Forelimb muscle (tissue), 1 donor: ENCODE results near the gene SGTA. TPM values are rescaled to one million over a fixed set of nuclear protein-coding genes. Genes with fewer than 3 reads are reported as not detected.

Source experiments
- DNase-seq: peaks from one replicate; pipeline ENCODE4 v3.0.0-alpha.2; 2013; ENCODE audit warnings: low read depth
- polyA plus RNA-seq: library from polyadenylated mRNA; unstranded; fragments of 120-200 nt; gene quantifications from one replicate; pipeline ENCODE4 v1.2.1, GENCODE V29; 2013; ENCODE audit not compliant: insufficient read length

SGTA gene
- polyA plus RNA-seq, 1 donor: 91.3 TPM

- no peak for DNase-seq
These were observed 11.0 kb downstream of the SGTA start for GRCh38 chr19:2771786-2772674.

DNA sequence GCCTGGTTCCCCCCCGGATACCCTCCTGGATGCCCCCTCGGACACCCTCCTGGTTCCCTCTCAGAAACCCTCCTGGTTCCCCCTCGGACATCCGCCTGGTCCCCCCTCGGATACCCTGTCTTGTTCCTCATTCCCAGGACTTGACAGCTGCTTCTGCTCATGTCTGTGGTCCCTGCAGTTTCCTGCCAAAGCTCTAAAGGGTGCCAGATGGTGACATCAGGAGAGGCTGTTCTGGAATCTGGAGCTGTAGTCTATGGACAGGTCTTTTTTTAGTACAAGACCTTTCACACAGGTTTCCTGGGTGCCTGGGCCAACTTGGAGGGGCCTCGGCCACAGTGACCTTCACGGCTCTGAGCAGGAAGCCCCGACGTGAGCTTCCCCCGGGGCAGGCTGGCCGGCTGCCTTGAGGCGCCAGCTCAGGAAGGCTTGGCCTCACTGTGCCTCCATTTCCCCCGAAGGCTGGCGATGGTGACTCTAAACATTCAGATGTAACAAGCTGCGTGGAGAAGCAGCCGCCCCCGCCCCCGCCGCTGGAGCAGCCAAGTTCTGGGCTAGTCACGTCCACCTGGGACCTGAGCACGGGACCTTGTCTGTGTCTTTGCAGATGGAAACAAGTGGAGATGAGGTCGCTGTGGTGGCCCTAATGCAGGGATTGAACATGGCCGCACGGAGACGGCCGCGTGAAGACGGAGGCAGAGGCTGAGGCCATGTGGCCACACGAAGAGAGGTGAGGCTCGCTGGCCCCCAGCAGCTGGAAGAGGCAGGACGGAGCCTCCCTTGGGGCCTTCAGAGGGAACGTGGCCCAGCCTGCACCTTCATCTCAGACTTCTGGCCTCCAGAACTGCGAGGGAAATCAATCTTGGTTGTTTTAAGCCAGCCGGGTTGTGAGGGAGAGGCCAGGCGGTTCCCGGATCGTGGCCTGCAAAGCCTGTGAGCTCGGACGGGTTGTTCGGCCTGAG lies 12.7 kb downstream of the SGTA start:
- peak; percentile 67 for DNase-seq

DNA sequence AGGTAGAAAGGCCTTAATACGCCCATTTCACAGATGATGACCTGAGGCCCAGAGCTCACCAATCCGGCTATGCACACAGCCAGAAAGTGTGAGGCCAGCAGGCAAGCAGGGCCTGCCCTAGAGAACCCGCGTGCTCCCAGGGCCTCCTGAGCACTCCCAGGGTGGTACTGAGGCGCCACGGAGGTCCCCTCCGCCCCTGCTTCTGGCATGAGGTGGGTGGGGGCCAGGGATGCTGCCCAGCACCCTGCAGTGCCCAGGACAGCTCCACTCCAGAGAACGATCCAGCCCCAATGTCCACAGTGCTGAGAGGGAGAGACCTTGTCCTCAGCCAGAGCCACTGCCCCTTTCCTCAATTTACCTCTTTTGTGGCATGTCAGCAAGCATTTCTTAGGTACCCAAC lies 13.9 kb downstream of the SGTA start:
- DNase-seq: no peak

DNA sequence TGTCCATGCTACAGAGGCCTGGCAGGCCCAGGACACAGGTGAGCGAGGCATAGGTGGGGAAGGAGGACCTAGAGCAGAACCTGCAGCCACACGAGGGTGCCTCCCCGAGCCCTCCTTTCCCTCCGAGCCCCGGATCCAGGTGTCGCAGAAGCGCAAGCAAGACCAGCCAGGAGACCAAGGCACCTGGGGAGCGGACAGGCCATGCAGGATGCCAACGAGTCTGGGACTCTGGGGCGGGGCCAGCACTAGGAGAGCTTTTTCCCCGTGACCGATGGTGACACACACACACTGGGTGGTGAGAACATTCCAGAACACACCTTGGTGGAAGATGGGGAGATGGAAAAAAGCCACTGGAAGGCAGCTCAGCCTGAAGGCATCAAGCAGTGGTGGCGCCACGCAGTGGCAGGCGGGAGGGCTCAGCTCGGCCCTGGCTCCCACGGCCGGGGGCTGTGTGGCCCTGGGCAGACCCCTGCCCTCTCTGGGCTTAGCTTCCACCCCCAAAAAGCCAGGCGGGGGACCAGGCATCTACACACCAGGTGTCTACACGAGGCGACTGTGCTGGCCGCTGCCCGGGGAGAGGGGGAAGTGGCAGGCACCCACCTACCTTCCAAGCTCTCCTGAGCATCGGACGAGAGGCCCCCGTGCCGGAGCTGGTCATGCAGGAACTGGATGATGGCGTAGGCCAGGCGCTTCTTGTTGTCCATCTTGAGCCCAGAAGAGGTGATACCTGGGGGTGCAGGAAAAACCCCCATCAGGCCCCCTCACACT lies 14.5 kb downstream of the SGTA start:
- DNase-seq: no peak

DNA sequence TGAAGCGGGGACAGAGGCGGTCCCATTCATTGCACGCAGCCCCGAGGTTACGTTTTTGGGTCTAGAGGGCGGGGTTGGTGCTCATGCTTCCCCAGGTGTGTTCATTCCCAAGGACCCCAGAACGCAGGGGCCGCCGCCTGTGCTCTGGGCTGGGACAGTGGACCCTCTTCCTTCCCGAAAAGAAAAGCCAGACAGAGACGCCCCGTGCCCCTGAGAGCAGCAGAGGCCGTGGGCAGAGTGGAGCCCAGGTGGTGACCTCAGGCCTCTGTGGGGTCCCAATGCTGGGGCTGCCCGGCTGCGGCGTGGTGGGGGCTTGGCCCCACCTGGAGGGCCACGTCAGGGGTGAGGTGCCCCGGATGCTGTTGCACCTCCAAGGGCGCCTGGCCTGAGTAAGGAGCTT lies 15.4 kb downstream of the SGTA start:
- no peak for DNase-seq

- no peak for DNase-seq
These were observed 16.3 kb downstream of the SGTA start for GRCh38 chr19:2766594-2767372.

GRCh38 chr19:2765376-2765775 lies 17.7 kb downstream of the SGTA start:
- DNase-seq: no peak

DNA sequence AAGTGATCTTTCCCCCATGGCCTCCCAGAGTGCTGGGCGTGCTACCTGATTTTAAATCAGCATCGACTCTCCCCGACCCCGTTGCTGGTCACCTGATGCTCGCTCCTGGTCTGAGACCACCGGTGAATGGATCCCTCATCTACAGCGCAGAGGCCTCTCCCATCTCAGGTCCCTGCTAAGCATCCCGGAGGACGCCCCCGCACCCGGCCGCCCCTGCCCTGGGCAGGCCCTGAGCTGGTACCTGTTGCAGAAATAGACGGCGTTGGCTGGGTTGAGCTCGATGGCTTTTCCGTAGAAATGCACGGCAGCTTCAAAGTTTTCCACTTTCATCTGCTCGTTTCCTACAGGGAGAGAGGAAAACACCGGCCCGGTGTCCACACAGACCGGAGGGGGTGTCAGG lies 18.1 kb downstream of the SGTA start:
- DNase-seq: no peak

DNA sequence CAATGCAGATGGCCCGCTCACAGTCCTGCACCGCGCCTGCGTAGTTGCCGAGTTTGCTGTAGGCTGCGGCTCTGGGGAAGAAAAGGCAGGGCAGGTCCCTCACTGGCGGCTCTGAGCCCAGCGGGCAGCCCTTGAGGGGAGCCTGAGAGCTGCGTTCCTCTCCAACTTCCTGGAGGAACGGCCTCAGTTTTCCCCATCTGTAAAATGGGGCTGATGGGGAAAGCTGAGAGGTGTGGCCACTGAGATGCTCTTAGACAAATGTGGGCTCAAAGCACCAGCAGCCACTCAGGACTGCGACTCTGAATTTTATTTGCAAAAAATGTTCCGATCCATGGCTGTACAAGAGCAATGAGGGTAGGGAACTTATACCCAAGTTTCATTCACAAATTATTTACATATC lies 19.4 kb downstream of the SGTA start:
- DNase-seq: no peak

DNA sequence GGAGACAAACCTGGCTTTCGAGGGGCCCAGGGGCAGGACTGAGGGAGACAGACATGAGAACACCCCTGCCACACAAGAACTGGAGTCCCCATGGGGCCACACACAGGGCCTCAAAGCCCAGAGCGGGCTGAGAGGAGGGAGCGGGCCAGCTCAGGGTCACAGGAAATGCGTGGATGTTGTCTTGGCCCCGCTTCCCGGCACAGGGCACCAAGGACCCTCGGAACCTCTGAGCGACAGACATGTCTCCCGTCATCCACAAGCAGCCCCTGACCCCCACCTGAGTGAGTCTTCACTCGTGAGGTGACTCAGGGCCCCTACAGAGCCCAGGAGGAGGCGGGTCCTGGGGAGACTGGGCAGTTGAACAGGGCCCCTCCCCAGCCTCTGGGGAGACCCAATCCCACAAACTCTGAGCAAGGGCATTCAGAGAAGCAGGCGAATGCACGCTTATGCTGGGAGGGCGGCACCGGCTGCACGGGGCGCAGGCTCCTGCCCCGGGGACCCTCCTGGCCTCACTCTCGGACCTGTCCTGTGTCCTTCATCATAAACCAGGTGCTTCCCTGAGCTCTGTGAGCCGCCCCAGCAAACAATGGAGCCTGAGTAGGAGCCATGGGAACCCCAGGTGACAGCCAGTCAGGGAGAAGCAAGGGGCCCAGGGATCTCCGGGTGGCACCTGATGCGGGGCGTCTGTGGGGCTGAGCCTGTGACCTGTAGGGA lies 20.1 kb downstream of the SGTA start:
- no peak for DNase-seq

DNA sequence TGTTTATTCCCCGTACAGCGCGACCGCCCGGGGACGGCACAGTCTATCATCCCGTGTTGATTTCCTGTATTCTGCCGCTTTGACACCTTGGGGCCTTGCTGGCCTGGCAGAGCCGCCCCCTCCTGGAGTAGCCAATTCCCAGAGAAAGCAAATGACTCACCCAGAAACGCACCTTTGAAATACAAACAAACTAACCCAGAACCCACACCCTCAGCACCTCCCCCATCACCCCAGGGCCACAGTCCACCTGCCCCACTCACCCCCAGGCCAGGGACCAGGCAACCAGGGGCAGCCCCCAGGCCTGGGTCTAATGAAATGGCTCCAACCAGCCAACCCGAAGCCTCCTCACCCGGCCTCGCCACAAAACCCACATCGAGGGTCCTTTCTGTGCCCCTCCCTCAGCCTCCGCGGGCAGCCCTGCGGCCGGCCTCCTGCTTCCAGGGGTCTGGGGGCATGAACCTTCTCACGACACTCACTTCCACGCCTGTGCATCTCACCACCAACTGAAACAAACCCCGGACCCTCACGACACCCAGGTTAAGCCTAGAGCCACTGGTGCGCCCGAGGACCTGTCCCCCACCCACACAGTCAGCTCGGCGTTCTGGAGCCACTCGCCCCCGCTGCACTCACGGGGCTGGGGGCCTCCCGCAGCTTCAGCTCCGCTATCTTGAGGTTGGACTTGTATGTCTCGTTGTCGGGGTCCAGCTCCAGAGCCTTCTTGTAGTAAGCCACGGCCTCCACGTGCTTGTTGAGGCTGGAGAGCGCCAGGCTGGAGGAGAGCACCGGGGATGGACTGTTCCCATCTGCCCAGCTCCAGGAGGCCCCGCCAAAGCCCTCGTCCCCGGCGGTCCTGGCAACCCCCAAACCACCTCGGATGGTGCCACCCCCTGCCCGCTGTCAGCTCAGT lies 20.9 kb downstream of the SGTA start:
- DNase-seq: no peak

- no peak for DNase-seq
These were observed 21.8 kb downstream of the SGTA start for GRCh38 chr19:2761309-2761677.

- no peak for DNase-seq
These were observed 23.1 kb downstream of the SGTA start for GRCh38 chr19:2759965-2760364.

DNA sequence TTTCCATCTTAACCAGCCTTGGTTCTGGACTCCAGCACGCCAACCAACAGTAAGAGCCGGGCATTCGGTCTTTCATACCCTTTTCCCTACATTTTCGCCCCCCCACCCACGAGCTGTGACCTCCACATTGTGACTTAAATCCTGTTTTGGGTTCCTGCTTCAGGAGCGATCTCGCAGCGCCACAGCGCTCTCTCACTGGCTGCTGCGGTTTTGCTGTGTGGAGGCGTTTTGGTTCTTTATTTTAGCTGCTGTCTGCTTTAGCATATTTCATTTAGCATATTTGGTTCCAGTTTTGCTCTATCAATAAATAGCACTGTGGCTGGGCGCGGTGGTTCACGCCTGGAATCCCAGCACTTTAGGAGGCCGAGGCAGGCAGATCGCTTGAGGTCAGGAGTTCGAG lies 23.7 kb downstream of the SGTA start:
- DNase-seq: no peak

GRCh38 chr19:2758601-2759313 lies 24.3 kb downstream of the SGTA start:
- no peak for DNase-seq

- DNase-seq: no peak
These were observed 25.9 kb downstream of the SGTA start for GRCh38 chr19:2756921-2757881.

GRCh38 chr19:2756477-2756876 lies 26.6 kb downstream of the SGTA start:
- no peak for DNase-seq

- DNase-seq: no peak
These were observed 27.3 kb downstream of the SGTA start for GRCh38 chr19:2755811-2756210.
